ENCODE data around the gene TAF1D. TPM values are rescaled to one million over a fixed set of nuclear protein-coding genes. Genes with fewer than 3 reads are reported as not detected.

TAF1D gene
- total and polyA plus RNA-seq, 2 experiments from 2014 or later, result 24.7 to 60.7 TPM

DNA sequence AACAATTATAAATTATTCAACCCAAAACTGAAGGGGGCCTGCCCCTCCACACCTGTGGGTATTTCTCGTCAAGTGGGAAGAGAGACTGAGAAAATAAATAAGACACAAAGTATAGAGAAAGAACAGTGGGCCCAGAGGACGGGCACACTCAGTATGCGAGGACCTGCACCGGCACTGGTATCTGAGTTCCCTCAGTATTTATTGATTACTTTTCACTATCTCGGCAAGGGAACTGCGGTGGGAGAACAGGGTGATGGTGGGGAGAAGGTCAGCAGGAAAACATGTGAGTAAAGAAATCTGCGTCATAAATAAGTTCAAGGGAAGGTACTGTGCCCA lies 3.3 kb upstream of the TAF1D start:
- no peaks in the 10 kb centered on the region for H3K27me3 ChIP-seq
- peaks cover 13% of the 10 kb centered on the region for H3K4me1 ChIP-seq (ENCODE audit: low read depth)
- no peak for TF ChIP-seq CTCF (IDR thresholded peaks at IDR 0.05; ENCODE audit: low read depth, low read length)
- H3K36me3 ChIP-seq, result peaks cover under 1% of the 10 kb centered on the region
- no peaks in the 10 kb centered on the region for H3K9me3 ChIP-seq (ENCODE audit: low read depth)
- DNase-seq (ENCODE audit: low read depth in 1 of 2, low spot score in 1 of 2), result no peak
- no peak overlapping the region for H3K4me3 ChIP-seq
- H3K27ac ChIP-seq, result peak overlapping the region; percentile 50

DNA sequence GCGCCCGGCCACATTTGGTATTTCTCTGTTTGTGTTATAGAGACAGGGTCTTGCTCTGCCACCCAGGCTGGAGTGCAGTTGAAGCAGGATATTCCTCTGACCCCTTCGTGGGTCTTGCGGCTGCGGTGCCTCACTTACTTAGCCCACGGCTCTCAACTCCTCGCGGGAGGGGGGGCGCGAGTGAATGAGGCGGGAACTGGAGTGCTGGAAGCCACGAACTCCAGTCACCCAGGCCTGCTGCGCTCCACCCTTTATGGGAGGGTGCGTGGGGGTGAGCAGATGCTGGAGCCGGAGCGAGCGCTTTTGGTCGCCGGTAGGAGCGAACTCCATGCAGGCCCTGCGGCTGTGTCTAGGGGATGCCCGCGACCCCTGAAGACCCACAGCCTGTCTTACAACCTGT lies 2.0 kb upstream of the TAF1D start:
- Histone ChIP-seq H3K4me3 (no peak overlapping the region), H3K27me3 (no peaks in the 10 kb centered on the region), H3K4me1 (ENCODE audit: low read depth) (peaks cover 26% of the 10 kb centered on the region), H3K9me3 (ENCODE audit: low read depth) (no peaks in the 10 kb centered on the region), H3K27ac (no peak overlapping the region), H3K36me3 (peaks cover 4% of the 10 kb centered on the region)
- TF ChIP-seq CTCF (IDR thresholded peaks at IDR 0.05; ENCODE audit: low read depth, low read length), result no peak
- DNase-seq (ENCODE audit: low read depth in 1 of 2, low spot score in 1 of 2), result no peak

DNA sequence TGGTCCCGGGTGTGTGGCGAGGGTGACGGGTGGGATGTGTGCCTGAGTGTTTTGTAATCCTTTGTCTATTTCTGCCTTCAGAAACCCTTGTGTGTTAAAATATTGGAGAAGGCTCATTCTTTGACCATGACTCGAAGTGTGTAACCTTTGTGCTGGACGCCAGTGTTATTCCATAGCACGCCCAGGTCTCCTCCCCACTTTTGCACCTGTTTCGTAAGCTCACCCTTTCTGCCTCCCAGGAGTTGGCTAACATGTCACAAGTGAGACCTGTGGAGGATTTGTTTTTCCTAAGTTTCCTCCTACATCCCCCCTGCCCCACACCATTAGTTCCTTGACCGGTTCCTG lies 559 bp upstream of the TAF1D start:
- Histone ChIP-seq H3K4me3 (peak overlapping the region; percentile 45), H3K27ac (peak overlapping the region; percentile 86), H3K36me3 (peaks cover 17% of the 10 kb centered on the region), H3K4me1 (ENCODE audit: low read depth) (peaks cover 26% of the 10 kb centered on the region), H3K27me3 (no peaks in the 10 kb centered on the region), H3K9me3 (ENCODE audit: low read depth) (no peaks in the 10 kb centered on the region)
- TF ChIP-seq CTCF (IDR thresholded peaks at IDR 0.05; ENCODE audit: low read depth, low read length), result no peak
- DNase-seq (ENCODE audit: low read depth in 1 of 2, low spot score in 1 of 2), result peak in 1 of 2 donors; percentile 59

DNA sequence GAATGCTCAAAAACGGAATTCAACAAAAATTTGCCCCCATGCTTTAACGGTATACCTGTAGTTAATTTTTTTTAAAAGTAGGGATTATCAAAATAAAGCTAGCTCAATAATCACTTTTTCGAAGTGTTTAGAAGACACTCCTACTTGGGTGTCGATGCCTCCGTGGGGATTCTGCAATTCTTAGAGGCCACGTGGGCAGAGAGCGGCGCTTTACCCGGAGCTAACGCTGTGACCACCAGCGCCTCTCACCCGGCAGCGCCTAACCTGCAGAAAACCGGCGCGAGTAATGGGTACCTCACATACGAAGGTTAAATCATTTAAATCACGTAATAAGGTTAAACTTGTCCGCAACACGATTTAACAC lies 583 bp downstream of the TAF1D start:
- Histone ChIP-seq H3K4me1 (ENCODE audit: low read depth) (peaks cover 20% of the 10 kb centered on the region), H3K4me3 (peak overlapping the region; percentile 45), H3K27ac (peak overlapping the region; percentile 86), H3K36me3 (peaks cover 28% of the 10 kb centered on the region), H3K9me3 (ENCODE audit: low read depth) (no peaks in the 10 kb centered on the region), H3K27me3 (no peaks in the 10 kb centered on the region)
- TF ChIP-seq CTCF (IDR thresholded peaks at IDR 0.05; ENCODE audit: low read depth, low read length), result no peak
- peak; percentile 67 to 79 for DNase-seq (ENCODE audit: low read depth in 1 of 2, low spot score in 1 of 2)

- peaks cover 17% of the 10 kb centered on the region for H3K4me1 ChIP-seq (ENCODE audit: low read depth)
- peaks cover 33% of the 10 kb centered on the region for H3K36me3 ChIP-seq
- DNase-seq (ENCODE audit: low read depth in 1 of 2, low spot score in 1 of 2), result peak; percentile 20 to 46
- no peak for TF ChIP-seq CTCF (IDR thresholded peaks at IDR 0.05; ENCODE audit: low read depth, low read length)
- peak overlapping the region; percentile 45 for H3K4me3 ChIP-seq
- H3K27me3 ChIP-seq, result no peaks in the 10 kb centered on the region
- H3K9me3 ChIP-seq (ENCODE audit: low read depth), result no peaks in the 10 kb centered on the region
- H3K27ac ChIP-seq, result peak overlapping the region; percentile 86
Observed at GRCh38 chr11:93740031-93740729, 1.1 kb downstream of the TAF1D start.

Data from cardiac muscle cell (in vitro differentiated cells and primary cell).